Stomach (tissue), 4 donors: Measurements from ENCODE around the gene TSKU.

Experiments
- EP300 ChIP-seq: sonication (generic); formaldehyde crosslinking; IDR thresholded peaks from one replicate; pipeline ENCODE4 v1.6.1; 2017; ENCODE audit warnings: antibody characterized with exemption
- POLR2A ChIP-seq, 4 donors: fragments of 450-650 bp; IDR thresholded peaks; one replicate each; pipeline ENCODE4 v1.6.1; 2016; ENCODE audit warnings: antibody characterized with exemption in 4 of 4, control low read depth in 2 of 4, mild to moderate bottlenecking in 1 of 4, moderate library complexity in 1 of 4
- POLR2AphosphoS5 ChIP-seq, 3 donors: sonication (generic); formaldehyde crosslinking; IDR thresholded peaks; one replicate each; pipeline ENCODE4 v1.6.1; 2016; ENCODE audit warnings: antibody characterized with exemption in 3 of 3
- TF ChIP-seq, protein P1 (sequence below), 7 experiments: fragments of 450-650 bp in 4 of 7; fragments of 200-600 bp in 3 of 7; sonication (generic) in 3 of 7; IDR thresholded peaks; one replicate each; pipeline ENCODE4 v1.5.1; 2016 to 2019; ENCODE audit warnings: antibody characterized with exemption in 7 of 7, control low read depth in 2 of 7, mild to moderate bottlenecking in 1 of 7

DNA sequence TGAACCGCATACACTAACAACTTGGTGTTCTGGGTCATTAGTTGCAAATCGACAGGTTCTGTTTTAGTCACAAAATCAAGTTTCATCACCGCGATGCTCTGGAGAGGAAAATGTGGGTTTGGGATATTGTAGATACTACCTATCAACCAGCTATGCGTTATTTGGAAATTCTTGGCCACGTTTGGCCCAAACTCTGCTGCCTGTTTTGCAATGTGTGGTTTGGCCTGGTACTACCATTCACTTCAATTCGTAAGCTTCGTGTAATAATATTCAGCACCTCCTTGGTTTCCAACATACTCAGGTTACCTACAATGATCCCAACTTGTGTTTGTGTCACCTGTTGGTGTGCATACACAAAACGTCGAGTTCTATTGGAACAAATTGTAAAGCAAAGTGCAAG, 61.4 kb downstream of the TSKU start:
- TF ChIP-seq EP300 = no peak
- TF ChIP-seq, protein P1, sequence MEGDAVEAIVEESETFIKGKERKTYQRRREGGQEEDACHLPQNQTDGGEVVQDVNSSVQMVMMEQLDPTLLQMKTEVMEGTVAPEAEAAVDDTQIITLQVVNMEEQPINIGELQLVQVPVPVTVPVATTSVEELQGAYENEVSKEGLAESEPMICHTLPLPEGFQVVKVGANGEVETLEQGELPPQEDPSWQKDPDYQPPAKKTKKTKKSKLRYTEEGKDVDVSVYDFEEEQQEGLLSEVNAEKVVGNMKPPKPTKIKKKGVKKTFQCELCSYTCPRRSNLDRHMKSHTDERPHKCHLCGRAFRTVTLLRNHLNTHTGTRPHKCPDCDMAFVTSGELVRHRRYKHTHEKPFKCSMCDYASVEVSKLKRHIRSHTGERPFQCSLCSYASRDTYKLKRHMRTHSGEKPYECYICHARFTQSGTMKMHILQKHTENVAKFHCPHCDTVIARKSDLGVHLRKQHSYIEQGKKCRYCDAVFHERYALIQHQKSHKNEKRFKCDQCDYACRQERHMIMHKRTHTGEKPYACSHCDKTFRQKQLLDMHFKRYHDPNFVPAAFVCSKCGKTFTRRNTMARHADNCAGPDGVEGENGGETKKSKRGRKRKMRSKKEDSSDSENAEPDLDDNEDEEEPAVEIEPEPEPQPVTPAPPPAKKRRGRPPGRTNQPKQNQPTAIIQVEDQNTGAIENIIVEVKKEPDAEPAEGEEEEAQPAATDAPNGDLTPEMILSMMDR (IDR thresholded peaks at IDR 0.05) = no peak
- no peak for TF ChIP-seq POLR2A (IDR thresholded peaks at IDR 0.05)
- TF ChIP-seq POLR2AphosphoS5 (IDR thresholded peaks at IDR 0.05) = no peak
